HCT116 (cell line): ENCODE results near the gene PTOV1.

Experiments
- EZH2 ChIP-seq: fragments of 200-600 bp; sonication (generic); IDR thresholded peaks from 2 replicates; pipeline ENCODE4 v1.6.1; 2017; ENCODE audit warnings: antibody characterized with exemption, mixed run types
- EZH2phosphoT487 ChIP-seq: fragments of 200-600 bp; IDR thresholded peaks from 2 replicates; pipeline ENCODE4 v1.6.1; 2018; ENCODE audit warnings: antibody characterized with exemption, borderline replicate concordance
- POLR2A ChIP-seq: IDR thresholded peaks from 2 replicates; pipeline ENCODE4 v1.7.0; 2011; ENCODE audit warnings: borderline replicate concordance; ENCODE audit not compliant: insufficient read depth, insufficient read length; ENCODE audit errors: extremely low read depth
- RAD21 ChIP-seq: IDR thresholded peaks from 2 replicates; pipeline ENCODE4 v1.6.1; 2012; ENCODE audit warnings: low read depth, mild to moderate bottlenecking
- ZFX ChIP-seq: fragments of 450-650 bp; IDR thresholded peaks from 2 replicates; pipeline ENCODE4 v1.6.1; 2017
- TF ChIP-seq, protein P1 (sequence below): IDR thresholded peaks from 2 replicates; pipeline ENCODE4 v1.6.1; 2012; ENCODE audit warnings: low read depth
- TF ChIP-seq, protein P2 (sequence below): IDR thresholded peaks from 2 replicates; pipeline ENCODE4 v1.6.1; 2012
- TF ChIP-seq, protein P3 (sequence below), 3 experiments: fragments of 200-600 bp in 1 of 3; sonication (generic) in 1 of 3; IDR thresholded peaks in 2 of 3; conservative IDR thresholded peaks in 1 of 3; 2 replicates each; pipeline ENCODE4 v1.5.1; 2012 to 2017; ENCODE audit warnings: low read depth in 2 of 3, low read length in 2 of 3, antibody characterized with exemption in 1 of 3, borderline replicate concordance in 1 of 3, control low read depth in 1 of 3, mild to moderate bottlenecking in 1 of 3, mixed read lengths in 1 of 3, mixed run types in 1 of 3, moderate library complexity in 1 of 3; ENCODE audit not compliant: insufficient read depth in 1 of 3
- TF ChIP-seq, protein P4 (sequence below): IDR thresholded peaks from 2 replicates; pipeline ENCODE4 v1.6.1; 2011; ENCODE audit warnings: mild to moderate bottlenecking, low read length, moderate library complexity; ENCODE audit not compliant: insufficient replicate concordance; ENCODE audit errors: extremely low read depth

DNA sequence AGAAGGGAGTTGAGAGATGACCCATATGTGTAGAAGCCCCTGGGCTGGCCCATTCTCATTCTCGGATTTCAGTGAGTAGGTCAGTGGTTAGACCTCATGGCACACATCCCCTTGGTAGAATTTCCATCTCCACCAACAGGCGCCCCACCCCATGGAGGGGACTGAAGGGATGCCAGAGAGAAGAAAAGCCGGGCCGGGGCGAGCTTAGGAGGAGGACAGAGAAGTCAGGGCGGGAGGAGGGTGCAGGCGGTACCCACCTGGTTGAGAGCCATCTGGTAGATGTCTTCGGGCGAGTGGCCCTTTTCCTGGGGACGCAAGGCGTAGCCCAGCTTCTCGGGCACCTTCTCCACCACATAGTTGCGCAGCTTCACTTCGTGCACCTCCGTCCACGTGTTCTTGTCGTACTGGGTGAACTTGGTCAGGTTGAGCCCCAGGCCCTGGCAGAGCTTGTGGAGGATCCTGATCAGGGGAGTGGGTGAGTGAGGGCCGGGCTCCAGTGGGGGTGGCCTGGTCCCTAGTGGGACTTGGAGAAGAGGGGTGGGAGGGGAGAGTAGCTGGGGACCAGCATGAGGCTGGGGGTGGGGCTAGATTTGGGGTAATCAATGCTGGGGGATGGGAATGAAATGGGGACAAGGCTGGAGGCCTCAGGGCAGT lies 43.2 kb downstream of the PTOV1 start:
- TF ChIP-seq, protein P1, sequence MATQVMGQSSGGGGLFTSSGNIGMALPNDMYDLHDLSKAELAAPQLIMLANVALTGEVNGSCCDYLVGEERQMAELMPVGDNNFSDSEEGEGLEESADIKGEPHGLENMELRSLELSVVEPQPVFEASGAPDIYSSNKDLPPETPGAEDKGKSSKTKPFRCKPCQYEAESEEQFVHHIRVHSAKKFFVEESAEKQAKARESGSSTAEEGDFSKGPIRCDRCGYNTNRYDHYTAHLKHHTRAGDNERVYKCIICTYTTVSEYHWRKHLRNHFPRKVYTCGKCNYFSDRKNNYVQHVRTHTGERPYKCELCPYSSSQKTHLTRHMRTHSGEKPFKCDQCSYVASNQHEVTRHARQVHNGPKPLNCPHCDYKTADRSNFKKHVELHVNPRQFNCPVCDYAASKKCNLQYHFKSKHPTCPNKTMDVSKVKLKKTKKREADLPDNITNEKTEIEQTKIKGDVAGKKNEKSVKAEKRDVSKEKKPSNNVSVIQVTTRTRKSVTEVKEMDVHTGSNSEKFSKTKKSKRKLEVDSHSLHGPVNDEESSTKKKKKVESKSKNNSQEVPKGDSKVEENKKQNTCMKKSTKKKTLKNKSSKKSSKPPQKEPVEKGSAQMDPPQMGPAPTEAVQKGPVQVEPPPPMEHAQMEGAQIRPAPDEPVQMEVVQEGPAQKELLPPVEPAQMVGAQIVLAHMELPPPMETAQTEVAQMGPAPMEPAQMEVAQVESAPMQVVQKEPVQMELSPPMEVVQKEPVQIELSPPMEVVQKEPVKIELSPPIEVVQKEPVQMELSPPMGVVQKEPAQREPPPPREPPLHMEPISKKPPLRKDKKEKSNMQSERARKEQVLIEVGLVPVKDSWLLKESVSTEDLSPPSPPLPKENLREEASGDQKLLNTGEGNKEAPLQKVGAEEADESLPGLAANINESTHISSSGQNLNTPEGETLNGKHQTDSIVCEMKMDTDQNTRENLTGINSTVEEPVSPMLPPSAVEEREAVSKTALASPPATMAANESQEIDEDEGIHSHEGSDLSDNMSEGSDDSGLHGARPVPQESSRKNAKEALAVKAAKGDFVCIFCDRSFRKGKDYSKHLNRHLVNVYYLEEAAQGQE, result no peak
- TF ChIP-seq POLR2A (no peak), EZH2 (no peak), RAD21 (no peak), EZH2phosphoT487 (no peak), ZFX (no peak)
- TF ChIP-seq, protein P2, sequence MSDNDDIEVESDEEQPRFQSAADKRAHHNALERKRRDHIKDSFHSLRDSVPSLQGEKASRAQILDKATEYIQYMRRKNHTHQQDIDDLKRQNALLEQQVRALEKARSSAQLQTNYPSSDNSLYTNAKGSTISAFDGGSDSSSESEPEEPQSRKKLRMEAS, result no peak
- TF ChIP-seq, protein P3, sequence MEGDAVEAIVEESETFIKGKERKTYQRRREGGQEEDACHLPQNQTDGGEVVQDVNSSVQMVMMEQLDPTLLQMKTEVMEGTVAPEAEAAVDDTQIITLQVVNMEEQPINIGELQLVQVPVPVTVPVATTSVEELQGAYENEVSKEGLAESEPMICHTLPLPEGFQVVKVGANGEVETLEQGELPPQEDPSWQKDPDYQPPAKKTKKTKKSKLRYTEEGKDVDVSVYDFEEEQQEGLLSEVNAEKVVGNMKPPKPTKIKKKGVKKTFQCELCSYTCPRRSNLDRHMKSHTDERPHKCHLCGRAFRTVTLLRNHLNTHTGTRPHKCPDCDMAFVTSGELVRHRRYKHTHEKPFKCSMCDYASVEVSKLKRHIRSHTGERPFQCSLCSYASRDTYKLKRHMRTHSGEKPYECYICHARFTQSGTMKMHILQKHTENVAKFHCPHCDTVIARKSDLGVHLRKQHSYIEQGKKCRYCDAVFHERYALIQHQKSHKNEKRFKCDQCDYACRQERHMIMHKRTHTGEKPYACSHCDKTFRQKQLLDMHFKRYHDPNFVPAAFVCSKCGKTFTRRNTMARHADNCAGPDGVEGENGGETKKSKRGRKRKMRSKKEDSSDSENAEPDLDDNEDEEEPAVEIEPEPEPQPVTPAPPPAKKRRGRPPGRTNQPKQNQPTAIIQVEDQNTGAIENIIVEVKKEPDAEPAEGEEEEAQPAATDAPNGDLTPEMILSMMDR (IDR thresholded peaks at IDR 0.05 in 2 of 3, conservative IDR thresholded peaks at IDR 0.05 in 1 of 3; ENCODE audit: borderline replicate concordance in 1 of 3, insufficient read depth in 1 of 3, low read depth in 2 of 3, low read length in 2 of 3), result no peak
- TF ChIP-seq, protein P4, sequence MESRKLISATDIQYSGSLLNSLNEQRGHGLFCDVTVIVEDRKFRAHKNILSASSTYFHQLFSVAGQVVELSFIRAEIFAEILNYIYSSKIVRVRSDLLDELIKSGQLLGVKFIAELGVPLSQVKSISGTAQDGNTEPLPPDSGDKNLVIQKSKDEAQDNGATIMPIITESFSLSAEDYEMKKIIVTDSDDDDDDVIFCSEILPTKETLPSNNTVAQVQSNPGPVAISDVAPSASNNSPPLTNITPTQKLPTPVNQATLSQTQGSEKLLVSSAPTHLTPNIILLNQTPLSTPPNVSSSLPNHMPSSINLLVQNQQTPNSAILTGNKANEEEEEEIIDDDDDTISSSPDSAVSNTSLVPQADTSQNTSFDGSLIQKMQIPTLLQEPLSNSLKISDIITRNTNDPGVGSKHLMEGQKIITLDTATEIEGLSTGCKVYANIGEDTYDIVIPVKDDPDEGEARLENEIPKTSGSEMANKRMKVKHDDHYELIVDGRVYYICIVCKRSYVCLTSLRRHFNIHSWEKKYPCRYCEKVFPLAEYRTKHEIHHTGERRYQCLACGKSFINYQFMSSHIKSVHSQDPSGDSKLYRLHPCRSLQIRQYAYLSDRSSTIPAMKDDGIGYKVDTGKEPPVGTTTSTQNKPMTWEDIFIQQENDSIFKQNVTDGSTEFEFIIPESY, result no peak
